ENCODE data around the gene EPHB3. TPM values are rescaled to one million over a fixed set of nuclear protein-coding genes. Genes with fewer than 3 reads are reported as not detected.
A peak's percentile ranks its signal among the peaks of the same experiment; 100 is the strongest.

The EPHB3 gene
- total and polyA plus RNA-seq, 8 donors, result 2.9 to 33.3 (median 22.7) TPM

- Histone ChIP-seq H3K27ac (no peak overlapping the region), H3K4me1 (peaks cover 0 to 4% (median 3%) of the 10 kb centered on the region in 4 donors), H3K4me3 (no peak overlapping the region), H3K27me3 (peaks cover 0 to 50% (median 5%) of the 10 kb centered on the region in 3 donors), H3K36me3 (no peaks in the 10 kb centered on the region), H3K9me3 (no peaks in the 10 kb centered on the region)
- no peak for TF ChIP-seq CTCF (IDR thresholded peaks at IDR 0.05)
- no peak for TF ChIP-seq EP300 (IDR thresholded peaks at IDR 0.05)
- no peak for TF ChIP-seq POLR2A (IDR thresholded peaks at IDR 0.05)
- TF ChIP-seq POLR2AphosphoS5 (IDR thresholded peaks at IDR 0.05), result no peak
- no peak for DNase-seq
- WGBS, 5 donors, result 73 to 85% (median 76%) methylated on average over 14 of the region's 14 CpGs
- intact Hi-C loops (cut with DNase I; ENCODE audit: low total_unique reads), result no loop called here
Observed at GRCh38 chr3:184538666-184539431, 22.7 kb upstream of the EPHB3 start.

- intact Hi-C loops (cut with DNase I; ENCODE audit: low total_unique reads), result loop anchor here (5.0 kb wide), 1 partner anchor 123 kb away; no protein-coding TSS in a partner anchor
- Histone ChIP-seq H3K4me1 (peaks cover 0 to 8% (median 7%) of the 10 kb centered on the region in 4 donors), H3K4me3 (no peak overlapping the region), H3K9me3 (no peaks in the 10 kb centered on the region), H3K27me3 (peaks cover 0 to 51% (median 5%) of the 10 kb centered on the region in 3 donors), H3K27ac (no peak overlapping the region), H3K36me3 (no peaks in the 10 kb centered on the region)
- TF ChIP-seq CTCF (IDR thresholded peaks at IDR 0.05) (no peak), POLR2A (IDR thresholded peaks at IDR 0.05) (no peak), EP300 (IDR thresholded peaks at IDR 0.05) (no peak), POLR2AphosphoS5 (IDR thresholded peaks at IDR 0.05) (no peak)
- no peak for DNase-seq
- 76 to 84% (median 83%) methylated on average over 16 of the region's 16 CpGs for WGBS, 5 donors
Observed at GRCh38 chr3:184539801-184540435, 21.7 kb upstream of the EPHB3 start.

- no peak for TF ChIP-seq EP300 (IDR thresholded peaks at IDR 0.05)
- peak in 1 of 3 donors; percentile 46 for TF ChIP-seq POLR2AphosphoS5 (IDR thresholded peaks at IDR 0.05)
- TF ChIP-seq POLR2A (IDR thresholded peaks at IDR 0.05), result no peak
- TF ChIP-seq CTCF (IDR thresholded peaks at IDR 0.05), result peak in 5 of 7 experiments; percentile 57 to 88 (median 79)
- no peaks in the 10 kb centered on the region for H3K9me3 ChIP-seq
- no peak overlapping the region for H3K27ac ChIP-seq
- DNase-seq, result peak; percentile 92
- no peak overlapping the region for H3K4me3 ChIP-seq
- H3K27me3 ChIP-seq, result peaks cover 0 to 51% (median 5%) of the 10 kb centered on the region in 3 donors
- 38 to 41% (median 40%) methylated on average over 14 of the region's 14 CpGs for WGBS, 5 donors
- intact Hi-C loops (cut with DNase I; ENCODE audit: low total_unique reads), result loop anchor here (5.0 kb wide), 1 partner anchor 124 kb away; no protein-coding TSS in a partner anchor
- peaks cover 0 to 8% (median 7%) of the 10 kb centered on the region in 4 donors for H3K4me1 ChIP-seq
- H3K36me3 ChIP-seq, result no peaks in the 10 kb centered on the region
Observed at GRCh38 chr3:184540777-184541681, 20.6 kb upstream of the EPHB3 start.
